NT2/D1 (cell line): Measurements from ENCODE around the gene PLCB4.

Experiments
- SUZ12 ChIP-seq: IDR thresholded peaks from 2 replicates; pipeline ENCODE4 v1.6.1; 2011; ENCODE audit not compliant: insufficient read length, insufficient read depth; ENCODE audit errors: extremely low read depth
- YY1 ChIP-seq: IDR thresholded peaks from 2 replicates; pipeline ENCODE4 v1.6.1; 2011; ENCODE audit not compliant: insufficient read length, insufficient read depth

GRCh38 chr20:9460518-9460917 lies 391.6 kb downstream of the PLCB4 start:
- no peak for TF ChIP-seq SUZ12
- no peak for TF ChIP-seq YY1
